K562 (cell line): Measurements from ENCODE around the gene ETV7.

Experiments
- E2F1 ChIP-seq: sonication (generic); formaldehyde crosslinking; IDR thresholded peaks from 2 replicates; pipeline ENCODE4 v1.8.1; 2023; ENCODE audit warnings: mild to moderate bottlenecking, missing genetic modification reagents, moderate library complexity
- EGR1 ChIP-seq: fragments of 450-650 bp; conservative IDR thresholded peaks from 2 replicates; pipeline ENCODE4 v1.6.1; 2017; ENCODE audit warnings: mild to moderate bottlenecking
- IRF2 ChIP-seq: sonication (generic); formaldehyde crosslinking; IDR thresholded peaks from 2 replicates; pipeline ENCODE4 v1.8.1; 2022; ENCODE audit warnings: mild to moderate bottlenecking, missing genetic modification reagents
- MYNN ChIP-seq, 2 experiments: sonication (generic); formaldehyde crosslinking in 1 of 2; IDR thresholded peaks; 2 replicates each; pipeline versions ENCODE4 v1.5.0 to v1.6.1; 2016 to 2020; ENCODE audit warnings: antibody characterized with exemption in 1 of 2, missing genetic modification reagents in 1 of 2
- NR0B1 ChIP-seq: fragments of 450-650 bp; IDR thresholded peaks from one replicate; pipeline ENCODE4 v1.6.1; 2018; ENCODE audit warnings: mild to moderate bottlenecking, moderate library complexity; ENCODE audit not compliant: partially characterized antibody
- PHF8 ChIP-seq: fragments of 200-600 bp; sonication (generic); IDR thresholded peaks from 2 replicates; pipeline ENCODE4 v1.6.1; 2012; ENCODE audit warnings: mixed run types, mild to moderate bottlenecking, inconsistent platforms, low read length, moderate library complexity, borderline replicate concordance
- SFPQ ChIP-seq: fragments of 200-400 bp; formaldehyde crosslinking; IDR thresholded peaks from 2 replicates; pipeline ENCODE4 v1.6.1; 2017; ENCODE audit warnings: mild to moderate bottlenecking, low read depth, low read length, moderate library complexity
- SOX6 ChIP-seq: fragments of 450-650 bp; IDR thresholded peaks from 2 replicates; pipeline ENCODE4 v1.6.1; 2014; ENCODE audit warnings: mild to moderate bottlenecking
- TAF1 ChIP-seq: IDR thresholded peaks from 2 replicates; pipeline ENCODE4 v1.6.1; 2011; ENCODE audit warnings: mild to moderate bottlenecking, low read length, moderate library complexity; ENCODE audit not compliant: insufficient read depth, control insufficient read depth, severe bottlenecking; ENCODE audit errors: extremely low read depth
- ZNF561 ChIP-seq: fragments of 450-650 bp; formaldehyde crosslinking; conservative IDR thresholded peaks from 2 replicates; pipeline ENCODE4 v1.4.0; 2020; ENCODE audit warnings: mild to moderate bottlenecking, moderate library complexity
- ZNF830 ChIP-seq: fragments of 250-450 bp; sonication (Bioruptor Pico); IDR thresholded peaks from 2 replicates; pipeline ENCODE4 v1.5.0; 2021; ENCODE audit warnings: mild to moderate bottlenecking

GRCh38 chr6:36317623-36318022 is 69.8 kb downstream of the ETV7 start:
- TF ChIP-seq PHF8 (no peak), MYNN (IDR thresholded peaks at IDR 0.05) (no peak), MYNN (CRISPR knock-in tag; IDR thresholded peaks at IDR 0.05) (no peak), NR0B1 (no peak), ZNF830 (CRISPR knock-in tag) (no peak), SFPQ (no peak), ZNF561 (CRISPR knock-in tag) (no peak), IRF2 (no peak), TAF1 (no peak), E2F1 (CRISPR knock-in tag) (no peak), SOX6 (no peak), EGR1 (no peak)
